COR-L47 (cell line): ENCODE results near the gene GRP.
A peak's percentile ranks its signal among the peaks of the same experiment; 100 is the strongest.
"Not testable (repeated sequence)": the region's sequence is repeated elsewhere in the genome, so short reads cannot be mapped to it uniquely, and the experiment has no call there.

Experiments
- DNase-seq: peaks from one replicate; lab custom pipeline; 2025; lab: John Stamatoyannopoulos, UW

GRP gene

GRCh38 chr18:59229191-59229590, 9.2 kb downstream of the GRP start:
- no peak for DNase-seq

GRCh38 chr18:59229701-59230443, 9.9 kb downstream of the GRP start:
- no peak for DNase-seq

DNA sequence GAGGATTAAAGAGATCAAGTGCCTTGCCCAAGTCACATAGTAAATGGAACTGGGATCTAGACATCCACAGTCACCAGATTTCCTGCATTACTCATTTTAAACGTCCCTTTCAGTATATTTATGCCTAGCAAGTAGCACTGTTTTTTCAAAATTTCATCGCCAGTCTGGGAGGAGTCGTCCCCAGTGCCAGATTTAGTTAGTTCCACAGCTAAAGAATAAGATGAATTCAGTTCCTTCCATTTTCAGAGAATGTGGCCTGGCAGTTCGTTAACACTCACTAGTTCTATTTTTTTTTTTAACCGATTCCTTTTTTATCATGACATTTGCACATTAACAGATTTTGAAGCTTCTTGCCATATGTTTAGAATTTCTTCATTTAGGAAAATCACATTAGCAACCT, 11.2 kb downstream of the GRP start:
- DNase-seq: no peak

DNA sequence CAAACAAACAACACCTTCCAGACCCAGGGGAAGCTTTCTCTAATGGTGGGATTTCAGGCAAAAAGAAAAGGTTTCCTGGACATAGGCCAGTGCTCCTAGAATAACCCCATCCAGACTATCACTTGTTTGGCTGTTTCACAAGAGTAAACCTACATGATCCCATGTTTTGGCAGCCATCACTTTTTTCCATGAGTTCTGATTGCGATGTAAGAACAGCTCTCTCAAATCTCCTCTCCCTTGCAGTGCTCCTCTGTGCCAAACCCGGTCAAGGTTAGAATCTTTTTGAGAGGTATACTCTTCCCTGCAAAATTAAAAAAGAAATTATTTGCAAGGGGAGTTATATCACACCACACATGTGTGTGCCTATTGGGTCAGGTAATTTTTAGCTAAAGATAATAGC, 11.9 kb downstream of the GRP start:
- no peak for DNase-seq

- no peak for DNase-seq
These were observed 12.5 kb downstream of the GRP start for GRCh38 chr18:59232309-59233016.

DNA sequence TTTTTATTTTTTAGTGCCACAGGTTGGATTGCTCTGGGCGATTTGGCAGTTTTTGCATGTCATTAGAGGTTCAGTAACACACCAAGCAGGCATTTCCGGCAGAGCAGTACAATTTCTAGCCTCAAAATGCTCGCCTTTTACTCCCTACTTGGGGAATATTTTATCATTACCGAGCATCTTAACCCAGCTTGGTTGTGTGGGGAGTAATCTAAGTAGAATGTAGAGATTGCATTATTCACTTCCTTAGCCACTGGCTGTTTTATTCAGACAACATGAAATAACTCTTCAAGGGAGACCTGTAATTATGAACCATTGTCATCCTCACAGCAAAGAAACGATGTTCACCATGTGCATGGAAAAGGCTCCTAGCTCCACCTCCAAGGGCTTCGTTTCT, 13.1 kb downstream of the GRP start:
- no peak for DNase-seq

DNA sequence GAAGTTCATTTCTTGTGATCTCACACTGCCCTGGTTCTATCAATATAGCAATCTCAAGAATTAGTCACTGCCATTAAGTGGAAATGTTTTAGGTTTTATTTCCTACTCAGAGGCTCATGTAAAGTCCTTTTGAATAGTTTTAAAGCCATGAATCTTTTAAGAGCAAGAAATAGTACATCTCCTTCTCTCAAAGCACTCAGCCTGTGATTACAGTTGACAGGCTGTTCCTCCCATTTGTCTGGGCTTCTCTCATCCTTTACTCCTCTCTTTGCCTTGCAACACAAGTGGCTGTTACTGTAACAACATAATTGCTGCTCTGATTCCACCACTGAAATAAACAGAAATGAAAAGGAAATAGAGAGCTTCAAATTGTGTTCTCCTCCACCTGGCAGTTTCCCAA, 18.4 kb downstream of the GRP start:
- DNase-seq: peak; percentile 19

GRCh38 chr18:59239642-59240041, 19.7 kb downstream of the GRP start:
- no peak for DNase-seq

DNA sequence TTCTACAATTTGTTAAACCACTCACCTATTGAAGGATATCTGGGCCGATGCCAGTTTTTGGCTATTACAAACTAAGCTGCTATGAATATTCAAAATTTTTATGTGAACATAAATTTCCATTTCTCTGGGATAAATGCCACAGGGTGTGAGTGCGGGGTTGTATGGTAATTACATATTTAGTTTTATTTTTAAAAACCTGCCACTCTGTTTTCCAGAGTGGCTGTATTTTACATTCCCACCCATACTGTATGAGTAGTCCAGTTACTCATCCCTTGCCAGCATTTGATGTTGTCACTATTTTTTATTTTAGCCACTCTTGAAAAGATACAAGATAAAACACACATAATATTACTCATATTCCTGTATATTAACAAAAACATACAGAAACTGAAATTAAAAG, 22.9 kb downstream of the GRP start:
- no peak for DNase-seq

GRCh38 chr18:59246796-59247195, 26.8 kb downstream of the GRP start:
- no peak for DNase-seq

DNA sequence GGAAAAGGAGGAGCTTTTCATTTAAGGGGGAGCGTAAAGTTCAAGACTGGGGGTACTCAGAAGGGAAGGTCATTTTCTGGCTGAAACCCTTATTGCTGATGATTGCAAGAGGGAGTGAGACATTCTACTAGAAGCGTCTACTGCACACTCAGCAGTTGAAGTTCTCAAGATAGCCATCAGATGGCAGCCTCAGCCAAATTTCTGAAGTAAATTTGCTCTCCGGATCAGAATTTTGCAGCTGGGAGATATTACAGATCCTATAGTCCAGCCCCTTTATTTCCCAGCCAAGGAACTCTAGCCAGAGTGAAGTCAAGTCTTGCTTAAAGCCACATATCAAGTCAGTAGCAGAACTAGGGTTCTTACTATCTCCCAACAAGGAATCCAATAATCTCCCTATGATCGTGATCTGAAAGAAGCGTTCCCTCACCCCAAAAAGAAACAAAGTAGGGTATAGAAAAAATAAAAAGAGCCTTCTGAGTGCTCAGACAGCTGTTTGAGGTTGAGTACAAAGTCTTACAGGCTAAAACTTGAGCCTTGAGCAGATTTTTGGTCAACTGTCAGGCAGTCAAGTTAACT, 29.3 kb downstream of the GRP start:
- peak; percentile 85 for DNase-seq

DNA sequence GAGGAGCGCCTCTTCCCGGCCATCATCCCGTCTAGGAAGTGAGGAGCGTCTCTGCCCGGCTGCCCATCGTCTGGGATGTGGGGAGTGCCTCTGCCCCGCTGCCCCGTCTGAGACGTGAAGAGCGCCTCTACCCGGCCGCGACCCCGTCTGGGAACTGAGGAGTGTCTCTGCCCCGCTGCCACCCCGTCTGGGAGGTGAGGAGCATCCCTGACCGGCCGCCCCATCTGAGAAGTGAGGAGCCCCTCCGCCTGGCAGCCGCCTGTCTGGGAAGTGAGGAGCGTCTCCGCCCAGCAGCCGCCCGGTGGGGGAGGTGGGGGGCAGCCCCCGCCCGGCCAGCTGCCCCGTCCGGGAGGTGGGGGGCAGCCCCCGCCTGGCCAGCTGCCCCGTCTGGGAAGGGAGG, 35.5 kb downstream of the GRP start:
- DNase-seq: not testable (repeated sequence)

GRCh38 chr18:59261842-59262241, 41.9 kb downstream of the GRP start:
- not testable (repeated sequence) for DNase-seq

- DNase-seq: not testable (repeated sequence)
These were observed 42.3 kb downstream of the GRP start for GRCh38 chr18:59262243-59262642.

- no peak for DNase-seq
These were observed 43.7 kb downstream of the GRP start for GRCh38 chr18:59263661-59264060.

- no peak for DNase-seq
These were observed 44.2 kb downstream of the GRP start for GRCh38 chr18:59264121-59264571.

- no peak for DNase-seq
These were observed 44.8 kb downstream of the GRP start for GRCh38 chr18:59264651-59265245.

DNA sequence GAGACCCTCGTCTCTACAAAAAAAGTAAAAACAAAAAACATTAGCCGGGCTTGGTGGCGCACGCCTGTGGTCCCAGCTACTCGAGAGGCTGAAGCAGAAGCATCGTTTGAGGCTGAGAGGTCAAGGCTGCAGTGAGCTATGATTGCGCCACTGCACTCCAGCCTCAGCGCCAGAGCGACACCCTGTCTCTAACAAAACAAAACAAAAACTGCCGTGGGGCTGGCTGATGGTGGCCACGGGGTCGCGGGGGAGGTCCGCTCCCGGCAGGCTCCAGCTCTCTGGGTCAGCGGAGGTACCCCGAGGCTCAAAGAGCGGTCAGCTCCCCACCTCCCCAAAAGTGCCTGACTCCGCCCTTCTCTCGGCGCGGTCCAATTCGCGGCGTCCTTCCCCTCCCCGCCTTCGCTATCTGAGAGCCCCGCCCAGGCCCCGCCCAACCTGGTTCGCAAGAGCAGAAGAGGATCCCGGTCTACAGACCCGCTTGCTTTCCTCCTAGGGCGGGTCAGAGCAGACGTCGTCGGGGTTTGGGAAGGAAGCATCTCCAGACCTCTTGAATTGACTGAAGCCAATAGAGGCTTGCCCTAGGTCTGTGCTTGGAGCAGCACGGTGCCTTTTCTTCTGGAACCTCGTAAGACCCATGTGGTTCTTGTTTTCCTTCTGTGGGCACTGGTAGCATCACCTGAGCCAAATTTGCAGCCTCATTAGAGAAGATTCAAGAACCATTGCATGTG, 45.5 kb downstream of the GRP start:
- no peak for DNase-seq

DNA sequence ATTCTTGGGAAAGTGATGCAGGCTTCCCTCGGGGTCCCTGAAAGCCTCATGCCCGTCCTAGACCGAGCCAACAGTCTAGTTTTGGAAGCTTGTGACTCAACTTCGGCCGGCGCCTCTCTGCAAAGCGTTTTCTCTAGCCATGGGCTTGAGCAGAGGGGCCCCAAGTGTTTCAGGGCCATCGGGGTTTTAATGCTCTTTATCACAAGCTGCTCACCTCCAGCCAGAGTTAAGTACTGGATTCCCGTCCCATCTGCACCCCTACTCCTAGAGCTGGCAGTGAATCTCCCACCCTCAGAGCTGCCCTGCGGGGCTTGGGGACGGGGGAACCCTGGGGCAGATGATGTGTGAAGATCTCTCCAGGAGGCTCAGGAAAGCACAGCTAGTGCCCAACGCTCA, 46.0 kb downstream of the GRP start:
- no peak for DNase-seq

- DNase-seq: no peak
These were observed 46.5 kb downstream of the GRP start for GRCh38 chr18:59266459-59266858.

- no peak for DNase-seq
These were observed 47.0 kb downstream of the GRP start for GRCh38 chr18:59266886-59267502.
